ENCODE measurements around the gene RASGEF1C. TPM values are rescaled to one million over a fixed set of nuclear protein-coding genes. Genes with fewer than 3 reads are reported as not detected.

The RASGEF1C gene
- total RNA-seq, 4 donors from 2014 or later: 1.2 to 3.1 (median 2.5) TPM

- no peak overlapping the region for H3K27ac ChIP-seq (replicated peaks in 1 of 4)
- no peaks in the 10 kb centered on the region for H3K36me3 ChIP-seq
- intact Hi-C loops (cut with DNase I): no loop called here
- no peak for TF ChIP-seq POLR2A (IDR thresholded peaks at IDR 0.05; ENCODE audit: low read depth)
- no peak for TF ChIP-seq CTCF (IDR thresholded peaks at IDR 0.05)
- TF ChIP-seq POLR2AphosphoS5 (IDR thresholded peaks at IDR 0.05): no peak
- no peak for TF ChIP-seq EP300 (IDR thresholded peaks at IDR 0.05)
- peaks cover 0 to 11% (median 0%) of the 10 kb centered on the region in 4 donors for H3K27me3 ChIP-seq
- peaks cover 0 to 68% (median 60%) of the 10 kb centered on the region in 4 donors for H3K9me3 ChIP-seq
- WGBS: 90% methylated on average over 15 of the region's 15 CpGs
- no peak overlapping the region for H3K4me3 ChIP-seq
- peaks cover 0 to 6% (median 2%) of the 10 kb centered on the region in 4 donors for H3K4me1 ChIP-seq
- DNase-seq (ENCODE audit: extremely low spot score): no peak
Measured at GRCh38 chr5:180216646-180217171, 7.7 kb upstream of the RASGEF1C start.

DNA sequence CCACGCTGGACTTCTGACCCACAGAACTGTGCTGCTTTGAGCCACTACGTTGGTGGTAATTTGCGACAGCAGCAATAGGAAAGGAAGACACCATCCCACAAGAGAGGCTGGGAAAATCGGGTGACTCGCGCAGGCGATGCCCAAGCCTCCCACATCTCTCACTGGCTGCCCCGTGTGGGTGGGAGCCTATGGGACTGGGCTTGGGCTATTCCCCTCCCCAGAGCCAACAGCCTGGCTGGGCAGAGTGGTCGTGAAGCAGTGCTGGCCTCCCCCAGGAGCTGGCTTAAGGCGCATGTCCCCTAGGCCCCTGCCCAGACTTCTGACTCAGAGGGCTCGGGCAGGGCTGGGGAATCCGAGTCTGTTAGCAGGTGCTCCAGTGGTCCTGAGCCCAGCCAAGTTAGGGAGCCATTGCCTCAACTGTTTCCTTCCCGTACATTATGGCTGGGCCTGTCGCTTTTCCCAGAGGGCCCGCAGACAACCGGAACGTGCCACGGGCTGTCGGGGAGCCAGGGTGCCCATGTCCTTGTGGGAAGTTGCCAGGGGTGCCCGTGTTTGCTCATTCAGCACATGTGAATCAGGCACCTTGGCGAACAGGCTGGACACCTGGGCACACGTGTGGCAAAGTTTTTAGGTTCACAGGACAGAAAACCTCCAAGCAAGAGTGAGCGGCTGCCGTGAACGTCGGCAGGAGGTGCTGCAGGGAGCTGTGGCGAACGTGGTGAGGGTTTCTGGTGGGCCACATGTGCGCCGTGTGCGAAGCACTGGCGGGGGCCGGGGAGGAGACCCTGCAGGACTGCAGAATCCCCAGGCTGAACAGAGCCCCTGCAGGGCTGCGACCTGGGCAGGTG lies 7.0 kb upstream of the RASGEF1C start:
- WGBS: 92% methylated on average over 23 of the region's 34 CpGs
- peaks cover 0 to 6% (median 2%) of the 10 kb centered on the region in 4 donors for H3K4me1 ChIP-seq
- no peaks in the 10 kb centered on the region for H3K36me3 ChIP-seq
- TF ChIP-seq CTCF (IDR thresholded peaks at IDR 0.05) (no peak), POLR2AphosphoS5 (IDR thresholded peaks at IDR 0.05) (no peak), POLR2A (IDR thresholded peaks at IDR 0.05; ENCODE audit: low read depth) (no peak), EP300 (IDR thresholded peaks at IDR 0.05) (no peak)
- H3K27me3 ChIP-seq: peaks cover 0 to 18% (median under 1%) of the 10 kb centered on the region in 4 donors
- H3K4me3 ChIP-seq: no peak overlapping the region
- DNase-seq (ENCODE audit: extremely low spot score): no peak
- intact Hi-C loops (cut with DNase I): no loop called here
- peaks cover 0 to 62% (median 53%) of the 10 kb centered on the region in 4 donors for H3K9me3 ChIP-seq
- H3K27ac ChIP-seq (replicated peaks in 1 of 4): no peak overlapping the region

GRCh38 chr5:180214870-180215770 lies 6.1 kb upstream of the RASGEF1C start:
- Histone ChIP-seq H3K27ac (replicated peaks in 1 of 4) (no peak overlapping the region), H3K4me1 (peaks cover 0 to 6% (median 2%) of the 10 kb centered on the region in 4 donors), H3K4me3 (no peak overlapping the region), H3K9me3 (peaks cover 0 to 53% (median 45%) of the 10 kb centered on the region in 4 donors), H3K36me3 (no peaks in the 10 kb centered on the region), H3K27me3 (peaks cover 0 to 27% (median 2%) of the 10 kb centered on the region in 4 donors)
- intact Hi-C loops (cut with DNase I): no loop called here
- 98% methylated on average over 18 of the region's 21 CpGs for WGBS
- TF ChIP-seq POLR2A (IDR thresholded peaks at IDR 0.05; ENCODE audit: low read depth) (no peak), POLR2AphosphoS5 (IDR thresholded peaks at IDR 0.05) (no peak), CTCF (IDR thresholded peaks at IDR 0.05) (no peak), EP300 (IDR thresholded peaks at IDR 0.05) (no peak)
- DNase-seq (ENCODE audit: extremely low spot score): no peak

- 94% methylated on average over 5 of the region's 5 CpGs for whole genome bisulfite sequencing
- Histone ChIP-seq H3K27ac (replicated peaks in 1 of 4) (no peak overlapping the region), H3K4me1 (peaks cover 0 to 12% (median 8%) of the 10 kb centered on the region in 4 donors), H3K9me3 (peaks cover 0 to 39% (median 32%) of the 10 kb centered on the region in 4 donors), H3K27me3 (peaks cover 0 to 36% (median 2%) of the 10 kb centered on the region in 4 donors), H3K36me3 (no peaks in the 10 kb centered on the region), H3K4me3 (no peak overlapping the region)
- no peak for DNase-seq (ENCODE audit: extremely low spot score)
- intact Hi-C loops (cut with DNase I): no loop called here
- no peak for TF ChIP-seq CTCF (IDR thresholded peaks at IDR 0.05)
- no peak for TF ChIP-seq POLR2A (IDR thresholded peaks at IDR 0.05; ENCODE audit: low read depth)
- TF ChIP-seq EP300 (IDR thresholded peaks at IDR 0.05): no peak
- TF ChIP-seq POLR2AphosphoS5 (IDR thresholded peaks at IDR 0.05): no peak
Measured at GRCh38 chr5:180213657-180214207, 4.7 kb upstream of the RASGEF1C start.
